HG03139 (cell line): ENCODE data around the gene ABL1.

Experiments used
- ATAC-seq: cut with Tn5 transposase; IDR thresholded peaks from one replicate; pipeline ENCODE4 v1.9.1; 2021; ENCODE audit not compliant: unreplicated experiment

ABL1 gene

GRCh38 chr9:130929571-130930038 is 94.6 kb downstream of the ABL1 start:
- ATAC-seq = no peak

DNA sequence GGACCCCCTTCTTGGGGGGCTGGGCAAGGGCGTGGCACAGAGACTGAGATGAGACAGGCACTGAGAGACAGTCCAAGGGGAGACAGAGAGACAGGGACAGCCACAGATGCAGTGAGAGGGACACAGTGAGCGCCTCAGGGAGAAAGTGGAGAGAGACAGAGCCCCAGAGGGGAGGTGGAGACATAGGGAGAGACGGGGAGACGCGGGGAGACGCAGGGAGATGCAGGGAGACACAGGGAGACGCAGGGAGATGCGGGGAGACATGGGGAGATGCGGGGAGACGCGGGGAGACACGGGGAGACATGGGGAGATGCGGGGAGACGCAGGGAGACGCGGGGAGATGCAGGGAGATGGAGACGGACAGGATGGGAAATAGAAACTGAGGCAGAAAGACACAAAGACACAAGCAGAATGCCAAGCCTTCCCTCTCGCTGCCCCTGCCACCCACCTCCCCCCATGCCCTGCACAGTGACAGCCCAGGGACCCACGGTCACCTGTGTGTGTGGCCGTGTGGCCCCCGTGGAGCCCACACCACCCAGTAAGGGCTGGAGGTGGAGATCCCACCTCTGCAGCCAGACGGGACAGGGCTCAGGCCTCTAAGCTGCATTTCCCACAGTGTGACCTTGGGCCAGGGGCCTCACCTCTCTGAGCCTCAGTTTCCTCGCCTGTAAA is 95.2 kb downstream of the ABL1 start:
- no peak for ATAC-seq

DNA sequence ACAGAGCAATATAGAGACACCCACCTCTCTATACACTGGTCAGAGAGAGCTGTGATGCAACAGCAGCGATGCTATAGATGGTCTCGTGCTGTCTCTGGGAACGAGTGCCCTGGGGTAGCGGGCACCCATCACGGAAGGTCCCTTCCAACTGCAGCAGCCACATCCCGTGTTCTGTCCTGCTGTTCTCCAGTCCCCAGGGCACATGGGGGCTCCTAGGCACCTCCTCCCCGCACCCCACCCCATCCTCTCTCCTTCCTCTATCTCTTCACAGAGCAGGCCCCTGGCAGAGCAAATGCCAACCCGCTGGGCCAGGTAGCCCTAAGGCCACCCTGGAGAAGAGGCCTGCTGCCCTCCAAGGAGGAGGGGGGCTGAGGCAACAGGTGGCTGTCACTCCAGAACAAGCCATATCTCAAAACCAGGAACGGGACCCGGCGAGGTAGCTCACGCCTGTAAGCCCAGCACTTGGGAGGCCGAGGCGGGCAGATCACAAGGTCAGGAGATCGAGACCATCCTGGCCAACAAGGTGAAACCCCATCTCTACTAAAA is 95.8 kb downstream of the ABL1 start:
- ATAC-seq = no peak

GRCh38 chr9:130931508-130932254 is 96.6 kb downstream of the ABL1 start:
- ATAC-seq = no peak

GRCh38 chr9:130932255-130933079 is 97.4 kb downstream of the ABL1 start:
- ATAC-seq = no peak

DNA sequence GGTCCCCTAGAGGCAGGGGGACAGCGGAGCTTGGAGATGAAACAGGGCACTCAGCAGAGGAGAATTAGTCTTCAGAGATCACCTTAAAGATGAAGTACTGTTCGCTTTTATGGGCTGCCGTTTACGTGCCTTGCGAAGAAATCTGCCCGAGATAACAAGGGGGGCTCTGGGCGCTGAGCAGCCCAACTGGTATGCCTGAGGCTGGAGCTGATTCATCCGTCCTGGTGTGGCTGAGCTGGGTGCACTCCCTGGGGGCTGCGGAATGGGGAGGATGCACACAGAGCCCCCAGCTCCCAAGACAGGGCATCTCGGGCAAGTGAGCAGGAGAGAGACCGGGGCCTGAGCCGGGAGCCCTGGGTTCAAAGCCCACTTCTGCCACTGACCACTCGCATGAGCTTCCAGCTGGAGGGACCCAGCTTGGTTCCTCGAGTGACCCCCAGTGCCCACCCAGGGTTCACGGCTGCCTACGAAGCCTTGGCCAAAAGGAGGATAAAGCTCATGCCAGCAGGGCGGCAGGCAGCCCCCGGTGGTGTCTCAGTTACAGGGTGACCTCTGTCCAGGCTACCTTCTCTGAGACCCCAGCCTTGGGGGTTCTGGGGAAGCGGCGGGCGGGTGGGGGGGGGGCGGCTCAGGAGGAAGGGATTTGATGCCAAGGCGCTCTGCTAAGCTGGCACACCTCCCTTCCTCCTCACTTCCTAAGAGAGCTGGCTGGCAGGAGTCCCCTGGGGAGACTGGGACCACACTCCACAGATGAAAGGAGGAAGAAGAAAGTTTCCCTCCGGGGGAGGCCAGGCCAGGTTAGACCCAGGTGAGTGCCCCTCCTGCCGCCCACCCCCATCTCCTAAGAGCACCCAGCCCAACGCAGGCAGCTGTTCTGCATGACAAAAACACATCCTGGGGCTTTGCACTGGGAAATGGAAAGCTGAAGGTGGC is 98.3 kb downstream of the ABL1 start:
- no peak for ATAC-seq

GRCh38 chr9:130934246-130934645 is 99.2 kb downstream of the ABL1 start:
- ATAC-seq = no peak

DNA sequence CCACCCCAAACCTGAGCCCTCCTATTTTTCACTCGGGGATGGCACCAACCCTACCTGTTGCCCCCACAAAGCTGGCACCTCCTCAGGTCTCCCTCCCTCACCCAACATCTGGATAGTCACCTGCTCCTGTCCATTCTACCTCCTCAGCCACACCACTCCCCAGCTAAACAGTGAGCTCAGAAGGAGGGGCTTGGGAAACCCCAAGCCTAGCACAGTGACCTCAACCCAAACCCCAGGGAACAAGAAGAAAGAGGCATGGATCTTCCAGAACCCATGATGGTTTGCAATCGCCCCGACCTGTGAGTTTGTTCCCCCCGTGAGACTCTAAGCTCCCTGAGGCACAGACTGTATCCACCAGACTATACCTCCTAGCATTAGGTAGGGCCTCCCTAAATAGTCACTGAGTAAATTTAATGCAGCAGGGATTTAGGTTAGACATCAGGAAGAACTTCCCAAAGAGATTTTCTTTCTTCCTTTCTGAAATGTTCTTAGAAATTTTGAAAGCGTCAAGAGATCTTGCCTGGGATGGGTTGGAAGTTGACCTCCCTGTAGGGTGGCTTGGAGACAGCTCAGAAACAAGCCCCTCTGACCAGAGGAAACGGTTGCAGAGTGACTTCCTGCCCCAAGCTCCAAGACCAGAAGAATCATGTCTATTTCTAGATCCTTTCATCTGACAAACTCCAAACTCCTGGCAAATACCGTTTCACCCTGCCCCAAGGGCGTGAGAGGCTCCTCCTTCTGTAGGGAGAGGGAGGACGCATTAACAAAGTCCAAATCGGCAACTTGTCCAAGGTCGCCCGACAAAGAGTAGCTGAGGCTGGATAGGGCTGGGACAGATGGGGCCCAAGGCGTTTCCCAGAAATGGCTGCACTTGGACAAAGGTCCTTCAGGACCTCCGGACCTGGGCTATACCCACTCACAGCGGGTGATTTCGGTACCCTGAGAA is 99.9 kb downstream of the ABL1 start:
- ATAC-seq = no peak

DNA sequence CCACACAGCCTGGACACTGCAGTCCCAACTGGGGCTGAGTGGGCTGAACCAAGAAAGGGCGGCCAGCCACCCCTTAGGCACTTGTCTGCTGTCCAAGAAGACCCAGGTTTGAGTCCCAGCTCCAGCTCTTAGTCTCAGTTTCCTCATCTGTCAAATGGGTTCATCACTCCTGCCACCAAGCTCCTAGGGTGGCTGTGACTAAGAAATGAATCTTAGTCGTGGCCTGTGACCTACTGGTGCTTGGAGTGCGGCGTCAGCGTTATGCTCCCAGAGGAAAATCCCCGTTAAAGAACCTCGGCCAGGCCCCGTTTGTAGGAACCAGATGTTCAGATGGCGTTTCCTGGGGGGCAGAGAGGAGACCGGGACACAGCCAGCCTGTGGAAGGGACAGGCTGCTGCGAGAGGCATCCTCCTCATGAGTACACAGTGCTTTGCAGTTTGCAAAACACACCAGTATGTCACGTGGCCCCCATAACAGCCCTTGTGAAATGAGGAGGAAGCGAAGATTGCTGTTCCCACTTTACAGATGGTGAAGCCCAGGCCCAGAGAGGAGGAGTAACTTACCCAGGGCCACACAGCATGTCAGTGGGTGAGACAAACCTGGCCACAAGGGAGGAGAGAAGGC is 100.7 kb downstream of the ABL1 start:
- ATAC-seq = no peak

DNA sequence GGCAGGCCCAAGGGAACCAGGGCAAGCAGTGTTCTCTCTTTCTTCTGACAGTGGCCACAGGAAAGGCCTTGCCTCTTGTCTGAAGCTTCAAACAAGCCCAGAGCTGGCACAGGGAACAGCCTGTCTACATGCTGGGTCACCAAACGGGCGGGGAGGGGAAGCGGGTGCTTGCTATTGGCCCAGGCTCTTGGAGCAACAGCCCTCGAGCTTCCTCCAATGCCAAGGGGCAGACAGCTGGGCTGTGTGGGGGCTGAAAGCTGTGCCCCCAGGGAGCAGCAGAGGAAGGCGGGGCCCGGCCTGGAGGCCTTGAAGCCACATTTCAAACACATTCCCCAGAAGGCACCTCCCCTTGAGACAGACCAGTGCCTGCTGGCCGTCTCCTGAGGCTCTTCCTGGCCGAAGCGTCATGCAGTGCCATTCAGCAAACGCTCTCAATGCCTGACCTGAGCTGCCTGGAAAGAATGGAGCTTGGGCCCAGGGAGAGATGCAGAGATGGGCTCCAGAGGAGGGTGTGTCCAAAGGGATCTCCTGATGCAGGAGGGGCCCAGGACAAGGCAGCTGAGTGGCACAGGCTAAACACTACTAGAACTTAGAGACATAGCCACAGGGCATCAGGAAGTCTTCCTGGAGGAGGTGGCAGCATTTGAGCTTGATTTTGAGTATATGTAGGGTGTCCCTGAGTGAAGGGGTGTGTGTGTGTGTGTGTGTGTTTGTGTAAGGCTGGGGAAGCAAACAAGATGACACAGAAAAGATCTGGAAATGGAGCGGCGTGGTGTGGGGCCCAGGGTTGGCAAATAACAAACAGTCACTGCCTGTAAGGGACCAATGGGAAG is 101.4 kb downstream of the ABL1 start:
- ATAC-seq = no peak
